Osteoblast (primary cell): ENCODE data around the gene PLCB4. TPM values are rescaled to one million over a fixed set of nuclear protein-coding genes. Genes with fewer than 3 reads are reported as not detected.

Experiments used
- DNase-seq: peaks from one replicate; pipeline ENCODE4 v3.0.0; 2011; ENCODE audit warnings: low spot score, mixed read lengths; ENCODE audit not compliant: insufficient read length; ENCODE audit errors: missing footprints
- H2AFZ ChIP-seq: 2 replicates; pipeline ENCODE4 v1.6.0; 2011; ENCODE audit warnings: mild to moderate bottlenecking, low read length
- H3K27ac ChIP-seq: 2 replicates; pipeline ENCODE4 v1.5.1; 2011; ENCODE audit warnings: mild to moderate bottlenecking, low read depth, low read length, moderate library complexity
- H3K27me3 ChIP-seq: 2 replicates; pipeline ENCODE4 v1.6.0; 2012; ENCODE audit warnings: mild to moderate bottlenecking, control low read depth, inconsistent platforms, low read length, moderate library complexity; ENCODE audit not compliant: insufficient read depth
- H3K36me3 ChIP-seq: 2 replicates; pipeline ENCODE4 v1.5.1; 2011; ENCODE audit warnings: mild to moderate bottlenecking, low read length, control low read depth, moderate library complexity; ENCODE audit not compliant: insufficient read depth
- H3K4me1 ChIP-seq: 2 replicates; pipeline ENCODE4 v1.5.1; 2011; ENCODE audit warnings: mild to moderate bottlenecking, low read length, control low read depth, moderate library complexity; ENCODE audit not compliant: insufficient read depth
- H3K4me2 ChIP-seq: 2 replicates; pipeline ENCODE4 v1.6.0; 2011; ENCODE audit warnings: mild to moderate bottlenecking, low read length; ENCODE audit not compliant: insufficient read depth
- H3K4me3 ChIP-seq: fragments of 200-600 bp; sonication (generic); 3 replicates; pipeline ENCODE4 v1.5.1; 2012; ENCODE audit warnings: mild to moderate bottlenecking, low read length, inconsistent platforms; ENCODE audit not compliant: insufficient read depth
- H3K79me2 ChIP-seq: 2 replicates; pipeline ENCODE4 v1.6.0; 2012; ENCODE audit warnings: mild to moderate bottlenecking, low read length, control low read depth, inconsistent platforms; ENCODE audit not compliant: insufficient read depth
- H3K9me3 ChIP-seq: 2 replicates; pipeline ENCODE4 v1.5.1; 2011; ENCODE audit warnings: low read depth, low read length, control low read depth
- H4K20me1 ChIP-seq: 2 replicates; pipeline ENCODE4 v1.6.0; 2012; ENCODE audit warnings: mild to moderate bottlenecking, low read length, control low read depth; ENCODE audit not compliant: insufficient read depth
- total RNA-seq: library from RNA; depleted of rRNA; stranded (reverse); fragments of >200 nt; gene quantifications from 2 replicates; pipeline ENCODE4 v1.2.3, GENCODE V29; 2012
- TF ChIP-seq, protein P1 (sequence below): IDR thresholded peaks from 2 replicates; pipeline ENCODE4 v1.5.1; 2011; ENCODE audit warnings: mild to moderate bottlenecking, low read depth, low read length, moderate library complexity; ENCODE audit errors: extremely low read depth

Gene PLCB4
- total RNA-seq, 1 donor = 13.0 TPM

DNA sequence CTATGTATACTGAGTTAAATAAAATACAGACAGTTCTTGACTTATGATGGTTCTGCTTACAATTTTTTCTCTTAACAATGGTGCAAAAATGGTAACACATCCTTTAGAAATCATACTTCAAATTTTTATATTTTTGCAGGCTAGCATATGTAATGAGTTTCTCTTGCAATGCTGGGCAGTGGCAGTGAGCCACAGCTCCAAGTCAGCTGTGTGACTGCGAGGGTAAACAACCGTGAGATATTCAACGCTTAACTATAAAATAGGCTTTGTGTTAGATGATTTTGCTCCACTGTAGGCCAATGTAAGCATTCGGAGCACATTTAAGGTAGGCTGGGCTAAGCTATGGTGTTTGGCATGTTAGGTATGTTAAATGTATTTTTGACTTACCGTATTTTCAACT is 136.1 kb downstream of the PLCB4 start:
- Histone ChIP-seq H3K4me2 (no peak overlapping the region), H4K20me1 (no peaks in the 10 kb centered on the region), H3K79me2 (peaks cover 43% of the 10 kb centered on the region), H3K4me3 (no peak overlapping the region), H3K9me3 (no peaks in the 10 kb centered on the region), H3K27me3 (no peaks in the 10 kb centered on the region), H3K36me3 (no peaks in the 10 kb centered on the region), H2AFZ (no peak overlapping the region), H3K27ac (no peak overlapping the region), H3K4me1 (peaks cover 30% of the 10 kb centered on the region)
- TF ChIP-seq, protein P1, sequence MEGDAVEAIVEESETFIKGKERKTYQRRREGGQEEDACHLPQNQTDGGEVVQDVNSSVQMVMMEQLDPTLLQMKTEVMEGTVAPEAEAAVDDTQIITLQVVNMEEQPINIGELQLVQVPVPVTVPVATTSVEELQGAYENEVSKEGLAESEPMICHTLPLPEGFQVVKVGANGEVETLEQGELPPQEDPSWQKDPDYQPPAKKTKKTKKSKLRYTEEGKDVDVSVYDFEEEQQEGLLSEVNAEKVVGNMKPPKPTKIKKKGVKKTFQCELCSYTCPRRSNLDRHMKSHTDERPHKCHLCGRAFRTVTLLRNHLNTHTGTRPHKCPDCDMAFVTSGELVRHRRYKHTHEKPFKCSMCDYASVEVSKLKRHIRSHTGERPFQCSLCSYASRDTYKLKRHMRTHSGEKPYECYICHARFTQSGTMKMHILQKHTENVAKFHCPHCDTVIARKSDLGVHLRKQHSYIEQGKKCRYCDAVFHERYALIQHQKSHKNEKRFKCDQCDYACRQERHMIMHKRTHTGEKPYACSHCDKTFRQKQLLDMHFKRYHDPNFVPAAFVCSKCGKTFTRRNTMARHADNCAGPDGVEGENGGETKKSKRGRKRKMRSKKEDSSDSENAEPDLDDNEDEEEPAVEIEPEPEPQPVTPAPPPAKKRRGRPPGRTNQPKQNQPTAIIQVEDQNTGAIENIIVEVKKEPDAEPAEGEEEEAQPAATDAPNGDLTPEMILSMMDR = no peak
- no peak for DNase-seq

DNA sequence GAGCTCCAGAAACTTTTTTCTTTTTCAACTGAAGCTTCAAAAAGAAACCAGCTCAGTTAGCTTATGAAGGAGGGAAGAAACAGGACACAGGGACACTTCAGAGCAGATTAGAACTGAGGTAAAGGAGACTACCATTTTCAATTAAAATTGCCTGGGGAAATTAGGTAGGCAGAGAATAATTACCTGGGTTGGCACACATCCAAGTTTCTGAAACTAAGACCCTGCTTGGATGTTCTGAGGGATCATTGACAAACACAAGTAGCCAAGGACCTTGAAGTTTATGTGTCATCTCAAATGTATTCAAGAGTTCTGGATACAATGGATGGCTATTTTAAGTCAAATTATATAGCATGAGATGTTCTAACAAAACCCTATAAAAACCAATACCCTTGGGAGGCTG is 137.6 kb downstream of the PLCB4 start:
- Histone ChIP-seq H3K9me3 (no peaks in the 10 kb centered on the region), H3K27me3 (no peaks in the 10 kb centered on the region), H3K4me3 (no peak overlapping the region), H3K79me2 (peaks cover 48% of the 10 kb centered on the region), H4K20me1 (no peaks in the 10 kb centered on the region), H3K36me3 (no peaks in the 10 kb centered on the region), H3K4me1 (peaks cover 16% of the 10 kb centered on the region), H2AFZ (no peak overlapping the region), H3K4me2 (peak overlapping the region; percentile 7), H3K27ac (no peak overlapping the region)
- DNase-seq = no peak
- TF ChIP-seq, protein P1 = no peak

DNA sequence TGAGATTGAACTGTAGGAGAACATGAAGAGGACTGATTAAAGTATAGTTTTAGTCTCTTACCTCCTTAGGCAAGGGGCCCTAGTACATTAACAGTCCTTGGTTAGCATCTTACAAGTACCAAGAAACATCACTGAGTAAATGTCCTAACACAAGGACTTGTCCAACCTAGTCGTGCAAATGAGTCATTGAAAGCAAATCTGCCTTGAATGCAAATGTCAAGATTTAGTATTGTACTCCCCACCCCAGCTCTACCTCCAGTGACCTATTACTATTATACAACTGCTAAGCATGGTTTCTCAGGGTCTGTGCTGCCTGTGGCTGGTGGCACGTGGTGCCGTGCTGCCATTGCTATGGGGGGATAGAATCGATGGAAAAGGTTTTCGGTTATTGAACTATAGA is 138.4 kb downstream of the PLCB4 start:
- TF ChIP-seq, protein P1 = no peak
- H3K27ac ChIP-seq = no peak overlapping the region
- H3K36me3 ChIP-seq = no peaks in the 10 kb centered on the region
- H3K27me3 ChIP-seq = no peaks in the 10 kb centered on the region
- H3K4me3 ChIP-seq = no peak overlapping the region
- no peak for DNase-seq
- no peaks in the 10 kb centered on the region for H3K9me3 ChIP-seq
- H4K20me1 ChIP-seq = no peaks in the 10 kb centered on the region
- H3K4me2 ChIP-seq = no peak overlapping the region
- H3K4me1 ChIP-seq = peaks cover 9% of the 10 kb centered on the region
- H2AFZ ChIP-seq = no peak overlapping the region
- peaks cover 46% of the 10 kb centered on the region for H3K79me2 ChIP-seq

DNA sequence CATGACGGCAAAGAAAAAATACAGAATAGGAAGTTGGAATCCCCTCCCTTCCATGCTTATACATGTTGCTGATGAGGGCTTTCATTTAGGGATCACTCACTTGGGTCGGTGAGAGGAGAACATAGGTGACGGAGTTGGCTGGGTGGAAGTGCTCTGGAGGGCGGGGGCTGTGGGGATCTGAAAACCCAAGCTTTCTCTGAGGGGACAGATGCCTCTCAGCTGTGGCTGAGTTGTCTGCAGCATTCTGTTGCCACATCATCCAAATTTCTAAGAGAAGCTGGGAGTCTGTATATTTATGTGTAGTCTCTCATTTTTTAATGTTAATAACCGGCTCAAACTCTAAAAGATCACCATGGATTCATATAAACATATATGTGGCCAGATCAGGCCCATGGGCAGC is 141.5 kb downstream of the PLCB4 start:
- no peak overlapping the region for H3K4me2 ChIP-seq
- TF ChIP-seq, protein P1 = no peak
- no peaks in the 10 kb centered on the region for H3K9me3 ChIP-seq
- no peaks in the 10 kb centered on the region for H3K36me3 ChIP-seq
- no peak overlapping the region for H2AFZ ChIP-seq
- no peaks in the 10 kb centered on the region for H3K27me3 ChIP-seq
- H3K27ac ChIP-seq = no peak overlapping the region
- H4K20me1 ChIP-seq = peaks cover 2% of the 10 kb centered on the region
- DNase-seq = no peak
- peaks cover 13% of the 10 kb centered on the region for H3K4me1 ChIP-seq
- H3K79me2 ChIP-seq = peaks cover 46% of the 10 kb centered on the region
- H3K4me3 ChIP-seq = no peak overlapping the region
